ENCODE results near the gene RASGEF1B.

DNA sequence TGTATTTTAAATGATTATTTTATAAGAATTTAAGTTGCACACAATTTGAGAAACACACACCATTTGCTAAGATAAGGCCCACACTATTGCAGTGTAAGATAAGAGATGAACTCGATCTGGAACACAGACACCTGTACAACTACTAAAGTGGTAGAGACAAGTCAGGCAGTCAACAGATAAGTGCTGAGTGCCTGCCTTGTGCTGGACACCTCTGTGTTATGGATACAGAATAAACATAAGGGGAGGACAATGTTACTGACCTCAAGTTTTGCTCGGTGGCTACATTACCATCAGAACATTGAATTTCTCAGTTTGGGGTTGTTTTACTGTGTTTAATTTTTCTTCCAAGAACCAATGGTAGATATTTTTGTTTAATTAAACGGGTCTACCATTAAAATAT lies 74.1 kb downstream of the RASGEF1B start:
- TF ChIP-seq, protein P1, sequence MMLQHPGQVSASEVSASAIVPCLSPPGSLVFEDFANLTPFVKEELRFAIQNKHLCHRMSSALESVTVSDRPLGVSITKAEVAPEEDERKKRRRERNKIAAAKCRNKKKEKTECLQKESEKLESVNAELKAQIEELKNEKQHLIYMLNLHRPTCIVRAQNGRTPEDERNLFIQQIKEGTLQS (IDR thresholded peaks at IDR 0.05), result no peak
- TF ChIP-seq, protein P2, sequence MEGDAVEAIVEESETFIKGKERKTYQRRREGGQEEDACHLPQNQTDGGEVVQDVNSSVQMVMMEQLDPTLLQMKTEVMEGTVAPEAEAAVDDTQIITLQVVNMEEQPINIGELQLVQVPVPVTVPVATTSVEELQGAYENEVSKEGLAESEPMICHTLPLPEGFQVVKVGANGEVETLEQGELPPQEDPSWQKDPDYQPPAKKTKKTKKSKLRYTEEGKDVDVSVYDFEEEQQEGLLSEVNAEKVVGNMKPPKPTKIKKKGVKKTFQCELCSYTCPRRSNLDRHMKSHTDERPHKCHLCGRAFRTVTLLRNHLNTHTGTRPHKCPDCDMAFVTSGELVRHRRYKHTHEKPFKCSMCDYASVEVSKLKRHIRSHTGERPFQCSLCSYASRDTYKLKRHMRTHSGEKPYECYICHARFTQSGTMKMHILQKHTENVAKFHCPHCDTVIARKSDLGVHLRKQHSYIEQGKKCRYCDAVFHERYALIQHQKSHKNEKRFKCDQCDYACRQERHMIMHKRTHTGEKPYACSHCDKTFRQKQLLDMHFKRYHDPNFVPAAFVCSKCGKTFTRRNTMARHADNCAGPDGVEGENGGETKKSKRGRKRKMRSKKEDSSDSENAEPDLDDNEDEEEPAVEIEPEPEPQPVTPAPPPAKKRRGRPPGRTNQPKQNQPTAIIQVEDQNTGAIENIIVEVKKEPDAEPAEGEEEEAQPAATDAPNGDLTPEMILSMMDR (IDR thresholded peaks at IDR 0.05; ENCODE audit: low read depth, low read length, missing input control), result no peak
- no peak for TF ChIP-seq FOXA1 (IDR thresholded peaks at IDR 0.05)
- no peak for TF ChIP-seq TAF1 (conservative IDR thresholded peaks at IDR 0.05)
- no peak for TF ChIP-seq RAD21 (IDR thresholded peaks at IDR 0.05)
- TF ChIP-seq, protein P3, sequence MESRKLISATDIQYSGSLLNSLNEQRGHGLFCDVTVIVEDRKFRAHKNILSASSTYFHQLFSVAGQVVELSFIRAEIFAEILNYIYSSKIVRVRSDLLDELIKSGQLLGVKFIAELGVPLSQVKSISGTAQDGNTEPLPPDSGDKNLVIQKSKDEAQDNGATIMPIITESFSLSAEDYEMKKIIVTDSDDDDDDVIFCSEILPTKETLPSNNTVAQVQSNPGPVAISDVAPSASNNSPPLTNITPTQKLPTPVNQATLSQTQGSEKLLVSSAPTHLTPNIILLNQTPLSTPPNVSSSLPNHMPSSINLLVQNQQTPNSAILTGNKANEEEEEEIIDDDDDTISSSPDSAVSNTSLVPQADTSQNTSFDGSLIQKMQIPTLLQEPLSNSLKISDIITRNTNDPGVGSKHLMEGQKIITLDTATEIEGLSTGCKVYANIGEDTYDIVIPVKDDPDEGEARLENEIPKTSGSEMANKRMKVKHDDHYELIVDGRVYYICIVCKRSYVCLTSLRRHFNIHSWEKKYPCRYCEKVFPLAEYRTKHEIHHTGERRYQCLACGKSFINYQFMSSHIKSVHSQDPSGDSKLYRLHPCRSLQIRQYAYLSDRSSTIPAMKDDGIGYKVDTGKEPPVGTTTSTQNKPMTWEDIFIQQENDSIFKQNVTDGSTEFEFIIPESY (IDR thresholded peaks at IDR 0.05), result no peak
- no peak for TF ChIP-seq YY1 (IDR thresholded peaks at IDR 0.05)
- TF ChIP-seq, protein P4, sequence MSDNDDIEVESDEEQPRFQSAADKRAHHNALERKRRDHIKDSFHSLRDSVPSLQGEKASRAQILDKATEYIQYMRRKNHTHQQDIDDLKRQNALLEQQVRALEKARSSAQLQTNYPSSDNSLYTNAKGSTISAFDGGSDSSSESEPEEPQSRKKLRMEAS (IDR thresholded peaks at IDR 0.05), result no peak
- TF ChIP-seq, protein P5, sequence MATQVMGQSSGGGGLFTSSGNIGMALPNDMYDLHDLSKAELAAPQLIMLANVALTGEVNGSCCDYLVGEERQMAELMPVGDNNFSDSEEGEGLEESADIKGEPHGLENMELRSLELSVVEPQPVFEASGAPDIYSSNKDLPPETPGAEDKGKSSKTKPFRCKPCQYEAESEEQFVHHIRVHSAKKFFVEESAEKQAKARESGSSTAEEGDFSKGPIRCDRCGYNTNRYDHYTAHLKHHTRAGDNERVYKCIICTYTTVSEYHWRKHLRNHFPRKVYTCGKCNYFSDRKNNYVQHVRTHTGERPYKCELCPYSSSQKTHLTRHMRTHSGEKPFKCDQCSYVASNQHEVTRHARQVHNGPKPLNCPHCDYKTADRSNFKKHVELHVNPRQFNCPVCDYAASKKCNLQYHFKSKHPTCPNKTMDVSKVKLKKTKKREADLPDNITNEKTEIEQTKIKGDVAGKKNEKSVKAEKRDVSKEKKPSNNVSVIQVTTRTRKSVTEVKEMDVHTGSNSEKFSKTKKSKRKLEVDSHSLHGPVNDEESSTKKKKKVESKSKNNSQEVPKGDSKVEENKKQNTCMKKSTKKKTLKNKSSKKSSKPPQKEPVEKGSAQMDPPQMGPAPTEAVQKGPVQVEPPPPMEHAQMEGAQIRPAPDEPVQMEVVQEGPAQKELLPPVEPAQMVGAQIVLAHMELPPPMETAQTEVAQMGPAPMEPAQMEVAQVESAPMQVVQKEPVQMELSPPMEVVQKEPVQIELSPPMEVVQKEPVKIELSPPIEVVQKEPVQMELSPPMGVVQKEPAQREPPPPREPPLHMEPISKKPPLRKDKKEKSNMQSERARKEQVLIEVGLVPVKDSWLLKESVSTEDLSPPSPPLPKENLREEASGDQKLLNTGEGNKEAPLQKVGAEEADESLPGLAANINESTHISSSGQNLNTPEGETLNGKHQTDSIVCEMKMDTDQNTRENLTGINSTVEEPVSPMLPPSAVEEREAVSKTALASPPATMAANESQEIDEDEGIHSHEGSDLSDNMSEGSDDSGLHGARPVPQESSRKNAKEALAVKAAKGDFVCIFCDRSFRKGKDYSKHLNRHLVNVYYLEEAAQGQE (IDR thresholded peaks at IDR 0.05), result no peak
- no peak for TF ChIP-seq GABPA (IDR thresholded peaks at IDR 0.05 in 1 of 2, conservative IDR thresholded peaks at IDR 0.05 in 1 of 2)
- TF ChIP-seq EGR1 (IDR thresholded peaks at IDR 0.05; ENCODE audit: low read depth in 2 of 2), result no peak
- no peak for TF ChIP-seq SP1 (IDR thresholded peaks at IDR 0.05)
- TF ChIP-seq JUND (IDR thresholded peaks at IDR 0.05), result no peak

Measured in liver (tissue), 3 donors.